ENCODE measurements around the gene ALDH1A1. TPM values are rescaled to one million over a fixed set of nuclear protein-coding genes. Genes with fewer than 3 reads are reported as not detected.

ALDH1A1 gene
- total RNA-seq, 1 experiment from 2014 or later = 1.9 TPM

DNA sequence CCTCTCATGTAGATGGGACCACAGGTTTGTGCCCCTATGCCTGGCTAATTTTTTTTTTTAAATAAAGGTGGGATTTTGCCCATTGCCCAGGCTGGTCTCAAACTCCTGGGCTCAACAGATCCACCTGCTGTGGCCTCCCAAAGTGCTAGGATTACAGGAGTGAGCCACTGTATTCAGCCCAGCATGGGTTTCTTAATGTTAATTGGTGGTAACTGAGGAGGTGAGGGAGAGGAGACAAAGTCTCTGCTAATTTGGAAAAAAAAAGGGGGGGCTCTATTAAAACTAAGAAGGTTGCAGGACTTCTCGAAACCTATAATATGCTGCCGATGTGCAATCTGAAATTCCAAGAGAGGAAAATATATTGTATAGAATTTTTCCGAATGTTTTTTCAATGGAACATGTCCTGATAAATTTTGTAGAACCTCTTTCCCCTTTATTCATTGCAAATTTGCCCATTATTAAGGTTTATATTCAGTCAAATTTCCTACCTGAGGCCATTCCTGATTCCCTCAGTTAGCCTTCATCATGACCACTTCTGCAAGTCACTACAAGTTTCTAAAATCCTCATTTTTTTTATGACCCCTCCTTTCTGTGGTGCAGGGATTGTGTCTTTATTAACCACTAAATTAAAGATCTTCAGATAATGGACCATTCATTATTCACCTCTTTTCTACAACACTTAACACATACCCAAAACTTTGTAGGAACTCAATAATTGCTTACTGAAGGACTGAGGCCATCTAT is 52.9 kb downstream of the ALDH1A1 start:
- ChIA-PET POLR2A (no interaction called here), CTCF (interaction anchor here (1.0 kb wide), 1 partner anchor 31 kb away, joined by 5 read pairs; no protein-coding TSS in a partner anchor)
- no peak overlapping the region for H3K27ac Mint-ChIP-seq
- H3K36me3 Mint-ChIP-seq = no peaks in the 10 kb centered on the region
- no peak overlapping the region for H3K4me3 Mint-ChIP-seq
- H3K9me3 Mint-ChIP-seq = no peaks in the 10 kb centered on the region
- TF ChIP-seq ZNF423 (CRISPR knock-in tag; IDR thresholded peaks at IDR 0.05) (peak; percentile 55; the same call in 1 of the 2 replicates), ZNF396 (CRISPR knock-in tag; IDR thresholded peaks at IDR 0.05; ENCODE audit: borderline replicate concordance) (no peak)
- DNase-seq (ENCODE audit: low spot score) (no peak), ATAC-seq (no peak; the same call in 1 of the 2 replicates)
- H3K27me3 Mint-ChIP-seq (ENCODE audit: low read depth) = no peaks in the 10 kb centered on the region
- peaks cover 4% of the 10 kb centered on the region for H3K4me1 Mint-ChIP-seq

DNA sequence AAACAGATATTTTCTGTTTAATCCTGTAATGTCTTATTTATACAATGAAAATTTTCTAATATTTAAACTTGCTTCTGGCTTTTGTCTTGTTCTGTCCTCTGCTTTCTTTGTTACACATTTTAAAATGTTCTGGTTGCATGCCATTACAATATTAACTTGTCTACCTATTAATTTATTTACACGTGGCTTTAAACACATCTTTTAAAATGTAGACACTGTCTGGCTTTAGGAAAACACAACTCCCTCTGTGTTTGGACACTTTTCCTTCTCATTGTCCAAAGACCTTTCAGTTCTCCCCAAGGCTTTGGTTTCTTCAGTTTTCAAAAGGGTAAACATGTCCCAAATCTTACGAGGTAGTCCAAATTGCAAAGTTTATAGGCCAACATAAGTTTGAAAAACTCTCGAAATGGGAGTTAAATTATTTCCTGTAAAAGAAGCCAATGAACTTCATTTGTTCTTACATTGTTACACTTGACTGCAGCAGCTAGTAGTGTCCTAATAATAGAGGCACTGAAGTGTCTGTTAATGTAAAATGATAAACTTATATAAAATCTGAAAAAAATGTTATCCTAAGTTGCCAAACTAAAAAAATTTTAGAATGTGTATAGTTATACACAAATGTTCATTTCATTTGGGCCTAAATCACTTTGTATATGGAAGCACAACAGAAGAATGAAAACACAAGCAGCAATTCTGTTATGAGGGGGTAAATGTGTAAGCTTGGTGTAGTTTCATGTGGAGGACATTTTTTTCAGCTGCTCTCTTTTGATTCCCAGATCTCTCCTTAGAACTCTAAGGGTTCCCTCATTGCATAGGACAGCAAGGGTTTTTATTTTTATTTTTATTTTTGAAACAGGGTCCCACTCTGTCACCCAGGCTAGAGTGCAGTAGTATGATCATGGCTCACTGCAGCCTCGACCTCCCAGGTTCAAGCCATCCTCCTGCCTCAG is 53.8 kb downstream of the ALDH1A1 start:
- no peaks in the 10 kb centered on the region for H3K36me3 Mint-ChIP-seq
- H3K4me1 Mint-ChIP-seq = peaks cover 4% of the 10 kb centered on the region
- no peak for ATAC-seq
- H3K27me3 Mint-ChIP-seq (ENCODE audit: low read depth) = no peaks in the 10 kb centered on the region
- POLR2A ChIA-PET = no interaction called here
- CTCF ChIA-PET = interaction anchor here (1.0 kb wide), 1 partner anchor 124 kb away, joined by 3 read pairs; no protein-coding TSS in a partner anchor
- H3K4me3 Mint-ChIP-seq = no peak overlapping the region
- H3K27ac Mint-ChIP-seq = no peak overlapping the region
- H3K9me3 Mint-ChIP-seq = no peaks in the 10 kb centered on the region
- no peak for DNase-seq (ENCODE audit: low spot score)
- no peak for TF ChIP-seq RELA (CRISPR knock-in tag; IDR thresholded peaks at IDR 0.05; ENCODE audit: borderline replicate concordance)
- TF ChIP-seq GABPB1 (CRISPR knock-in tag; IDR thresholded peaks at IDR 0.05) = no peak
- TF ChIP-seq, protein P1, sequence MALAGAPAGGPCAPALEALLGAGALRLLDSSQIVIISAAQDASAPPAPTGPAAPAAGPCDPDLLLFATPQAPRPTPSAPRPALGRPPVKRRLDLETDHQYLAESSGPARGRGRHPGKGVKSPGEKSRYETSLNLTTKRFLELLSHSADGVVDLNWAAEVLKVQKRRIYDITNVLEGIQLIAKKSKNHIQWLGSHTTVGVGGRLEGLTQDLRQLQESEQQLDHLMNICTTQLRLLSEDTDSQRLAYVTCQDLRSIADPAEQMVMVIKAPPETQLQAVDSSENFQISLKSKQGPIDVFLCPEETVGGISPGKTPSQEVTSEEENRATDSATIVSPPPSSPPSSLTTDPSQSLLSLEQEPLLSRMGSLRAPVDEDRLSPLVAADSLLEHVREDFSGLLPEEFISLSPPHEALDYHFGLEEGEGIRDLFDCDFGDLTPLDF (CRISPR knock-in tag; IDR thresholded peaks at IDR 0.05) = no peak
- TF ChIP-seq MYBL2 (CRISPR knock-in tag; IDR thresholded peaks at IDR 0.05) = no peak
- TF ChIP-seq SMAD3 (CRISPR knock-in tag; IDR thresholded peaks at IDR 0.05; ENCODE audit: borderline replicate concordance) = no peak
- no peak for TF ChIP-seq CREM (CRISPR knock-in tag; IDR thresholded peaks at IDR 0.05)
- TF ChIP-seq, protein P2, sequence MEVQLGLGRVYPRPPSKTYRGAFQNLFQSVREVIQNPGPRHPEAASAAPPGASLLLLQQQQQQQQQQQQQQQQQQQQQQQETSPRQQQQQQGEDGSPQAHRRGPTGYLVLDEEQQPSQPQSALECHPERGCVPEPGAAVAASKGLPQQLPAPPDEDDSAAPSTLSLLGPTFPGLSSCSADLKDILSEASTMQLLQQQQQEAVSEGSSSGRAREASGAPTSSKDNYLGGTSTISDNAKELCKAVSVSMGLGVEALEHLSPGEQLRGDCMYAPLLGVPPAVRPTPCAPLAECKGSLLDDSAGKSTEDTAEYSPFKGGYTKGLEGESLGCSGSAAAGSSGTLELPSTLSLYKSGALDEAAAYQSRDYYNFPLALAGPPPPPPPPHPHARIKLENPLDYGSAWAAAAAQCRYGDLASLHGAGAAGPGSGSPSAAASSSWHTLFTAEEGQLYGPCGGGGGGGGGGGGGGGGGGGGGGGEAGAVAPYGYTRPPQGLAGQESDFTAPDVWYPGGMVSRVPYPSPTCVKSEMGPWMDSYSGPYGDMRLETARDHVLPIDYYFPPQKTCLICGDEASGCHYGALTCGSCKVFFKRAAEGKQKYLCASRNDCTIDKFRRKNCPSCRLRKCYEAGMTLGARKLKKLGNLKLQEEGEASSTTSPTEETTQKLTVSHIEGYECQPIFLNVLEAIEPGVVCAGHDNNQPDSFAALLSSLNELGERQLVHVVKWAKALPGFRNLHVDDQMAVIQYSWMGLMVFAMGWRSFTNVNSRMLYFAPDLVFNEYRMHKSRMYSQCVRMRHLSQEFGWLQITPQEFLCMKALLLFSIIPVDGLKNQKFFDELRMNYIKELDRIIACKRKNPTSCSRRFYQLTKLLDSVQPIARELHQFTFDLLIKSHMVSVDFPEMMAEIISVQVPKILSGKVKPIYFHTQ (CRISPR knock-in tag; IDR thresholded peaks at IDR 0.05) = no peak
- TF ChIP-seq, protein P3, sequence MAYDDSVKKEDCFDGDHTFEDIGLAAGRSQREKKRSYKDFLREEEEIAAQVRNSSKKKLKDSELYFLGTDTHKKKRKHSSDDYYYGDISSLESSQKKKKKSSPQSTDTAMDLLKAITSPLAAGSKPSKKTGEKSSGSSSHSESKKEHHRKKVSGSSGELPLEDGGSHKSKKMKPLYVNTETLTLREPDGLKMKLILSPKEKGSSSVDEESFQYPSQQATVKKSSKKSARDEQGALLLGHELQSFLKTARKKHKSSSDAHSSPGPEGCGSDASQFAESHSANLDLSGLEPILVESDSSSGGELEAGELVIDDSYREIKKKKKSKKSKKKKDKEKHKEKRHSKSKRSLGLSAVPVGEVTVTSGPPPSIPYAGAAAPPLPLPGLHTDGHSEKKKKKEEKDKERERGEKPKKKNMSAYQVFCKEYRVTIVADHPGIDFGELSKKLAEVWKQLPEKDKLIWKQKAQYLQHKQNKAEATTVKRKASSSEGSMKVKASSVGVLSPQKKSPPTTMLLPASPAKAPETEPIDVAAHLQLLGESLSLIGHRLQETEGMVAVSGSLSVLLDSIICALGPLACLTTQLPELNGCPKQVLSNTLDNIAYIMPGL (CRISPR knock-in tag; IDR thresholded peaks at IDR 0.05) = no peak
- no peak for TF ChIP-seq ZNF423 (CRISPR knock-in tag; IDR thresholded peaks at IDR 0.05)
- TF ChIP-seq, protein P4, sequence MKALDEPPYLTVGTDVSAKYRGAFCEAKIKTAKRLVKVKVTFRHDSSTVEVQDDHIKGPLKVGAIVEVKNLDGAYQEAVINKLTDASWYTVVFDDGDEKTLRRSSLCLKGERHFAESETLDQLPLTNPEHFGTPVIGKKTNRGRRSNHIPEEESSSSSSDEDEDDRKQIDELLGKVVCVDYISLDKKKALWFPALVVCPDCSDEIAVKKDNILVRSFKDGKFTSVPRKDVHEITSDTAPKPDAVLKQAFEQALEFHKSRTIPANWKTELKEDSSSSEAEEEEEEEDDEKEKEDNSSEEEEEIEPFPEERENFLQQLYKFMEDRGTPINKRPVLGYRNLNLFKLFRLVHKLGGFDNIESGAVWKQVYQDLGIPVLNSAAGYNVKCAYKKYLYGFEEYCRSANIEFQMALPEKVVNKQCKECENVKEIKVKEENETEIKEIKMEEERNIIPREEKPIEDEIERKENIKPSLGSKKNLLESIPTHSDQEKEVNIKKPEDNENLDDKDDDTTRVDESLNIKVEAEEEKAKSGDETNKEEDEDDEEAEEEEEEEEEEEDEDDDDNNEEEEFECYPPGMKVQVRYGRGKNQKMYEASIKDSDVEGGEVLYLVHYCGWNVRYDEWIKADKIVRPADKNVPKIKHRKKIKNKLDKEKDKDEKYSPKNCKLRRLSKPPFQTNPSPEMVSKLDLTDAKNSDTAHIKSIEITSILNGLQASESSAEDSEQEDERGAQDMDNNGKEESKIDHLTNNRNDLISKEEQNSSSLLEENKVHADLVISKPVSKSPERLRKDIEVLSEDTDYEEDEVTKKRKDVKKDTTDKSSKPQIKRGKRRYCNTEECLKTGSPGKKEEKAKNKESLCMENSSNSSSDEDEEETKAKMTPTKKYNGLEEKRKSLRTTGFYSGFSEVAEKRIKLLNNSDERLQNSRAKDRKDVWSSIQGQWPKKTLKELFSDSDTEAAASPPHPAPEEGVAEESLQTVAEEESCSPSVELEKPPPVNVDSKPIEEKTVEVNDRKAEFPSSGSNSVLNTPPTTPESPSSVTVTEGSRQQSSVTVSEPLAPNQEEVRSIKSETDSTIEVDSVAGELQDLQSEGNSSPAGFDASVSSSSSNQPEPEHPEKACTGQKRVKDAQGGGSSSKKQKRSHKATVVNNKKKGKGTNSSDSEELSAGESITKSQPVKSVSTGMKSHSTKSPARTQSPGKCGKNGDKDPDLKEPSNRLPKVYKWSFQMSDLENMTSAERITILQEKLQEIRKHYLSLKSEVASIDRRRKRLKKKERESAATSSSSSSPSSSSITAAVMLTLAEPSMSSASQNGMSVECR (CRISPR knock-in tag; IDR thresholded peaks at IDR 0.05; ENCODE audit: borderline replicate concordance) = no peak
- TF ChIP-seq, protein P5, sequence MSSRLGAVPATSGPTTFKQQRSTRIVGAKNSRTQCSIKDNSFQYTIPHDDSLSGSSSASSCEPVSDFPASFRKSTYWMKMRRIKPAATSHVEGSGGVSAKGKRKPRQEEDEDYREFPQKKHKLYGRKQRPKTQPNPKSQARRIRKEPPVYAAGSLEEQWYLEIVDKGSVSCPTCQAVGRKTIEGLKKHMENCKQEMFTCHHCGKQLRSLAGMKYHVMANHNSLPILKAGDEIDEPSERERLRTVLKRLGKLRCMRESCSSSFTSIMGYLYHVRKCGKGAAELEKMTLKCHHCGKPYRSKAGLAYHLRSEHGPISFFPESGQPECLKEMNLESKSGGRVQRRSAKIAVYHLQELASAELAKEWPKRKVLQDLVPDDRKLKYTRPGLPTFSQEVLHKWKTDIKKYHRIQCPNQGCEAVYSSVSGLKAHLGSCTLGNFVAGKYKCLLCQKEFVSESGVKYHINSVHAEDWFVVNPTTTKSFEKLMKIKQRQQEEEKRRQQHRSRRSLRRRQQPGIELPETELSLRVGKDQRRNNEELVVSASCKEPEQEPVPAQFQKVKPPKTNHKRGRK (CRISPR knock-in tag; IDR thresholded peaks at IDR 0.05; ENCODE audit: borderline replicate concordance) = no peak
- TF ChIP-seq ZNF416 (CRISPR knock-in tag; IDR thresholded peaks at IDR 0.05) = no peak
- TF ChIP-seq, protein P6, sequence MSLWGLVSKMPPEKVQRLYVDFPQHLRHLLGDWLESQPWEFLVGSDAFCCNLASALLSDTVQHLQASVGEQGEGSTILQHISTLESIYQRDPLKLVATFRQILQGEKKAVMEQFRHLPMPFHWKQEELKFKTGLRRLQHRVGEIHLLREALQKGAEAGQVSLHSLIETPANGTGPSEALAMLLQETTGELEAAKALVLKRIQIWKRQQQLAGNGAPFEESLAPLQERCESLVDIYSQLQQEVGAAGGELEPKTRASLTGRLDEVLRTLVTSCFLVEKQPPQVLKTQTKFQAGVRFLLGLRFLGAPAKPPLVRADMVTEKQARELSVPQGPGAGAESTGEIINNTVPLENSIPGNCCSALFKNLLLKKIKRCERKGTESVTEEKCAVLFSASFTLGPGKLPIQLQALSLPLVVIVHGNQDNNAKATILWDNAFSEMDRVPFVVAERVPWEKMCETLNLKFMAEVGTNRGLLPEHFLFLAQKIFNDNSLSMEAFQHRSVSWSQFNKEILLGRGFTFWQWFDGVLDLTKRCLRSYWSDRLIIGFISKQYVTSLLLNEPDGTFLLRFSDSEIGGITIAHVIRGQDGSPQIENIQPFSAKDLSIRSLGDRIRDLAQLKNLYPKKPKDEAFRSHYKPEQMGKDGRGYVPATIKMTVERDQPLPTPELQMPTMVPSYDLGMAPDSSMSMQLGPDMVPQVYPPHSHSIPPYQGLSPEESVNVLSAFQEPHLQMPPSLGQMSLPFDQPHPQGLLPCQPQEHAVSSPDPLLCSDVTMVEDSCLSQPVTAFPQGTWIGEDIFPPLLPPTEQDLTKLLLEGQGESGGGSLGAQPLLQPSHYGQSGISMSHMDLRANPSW (CRISPR knock-in tag; conservative IDR thresholded peaks at IDR 0.05; ENCODE audit: low read depth) = no peak
- no peak for TF ChIP-seq NFYB (CRISPR knock-in tag; conservative IDR thresholded peaks at IDR 0.05; ENCODE audit: low read depth)
- no peak for TF ChIP-seq SOX15 (CRISPR knock-in tag; IDR thresholded peaks at IDR 0.05)
- TF ChIP-seq FOXP1 (CRISPR knock-in tag; IDR thresholded peaks at IDR 0.05; ENCODE audit: borderline replicate concordance) = no peak
